Measurements from ENCODE around the gene CELA3A. TPM values are rescaled to one million over a fixed set of nuclear protein-coding genes. Genes with fewer than 3 reads are reported as not detected.
"Not testable (repeated sequence)": the region's sequence is repeated elsewhere in the genome, so short reads cannot be mapped to it uniquely, and the experiment has no call there.

The CELA3A gene
- total RNA-seq, 1 donor from 2014 or later, result not detected

DNA sequence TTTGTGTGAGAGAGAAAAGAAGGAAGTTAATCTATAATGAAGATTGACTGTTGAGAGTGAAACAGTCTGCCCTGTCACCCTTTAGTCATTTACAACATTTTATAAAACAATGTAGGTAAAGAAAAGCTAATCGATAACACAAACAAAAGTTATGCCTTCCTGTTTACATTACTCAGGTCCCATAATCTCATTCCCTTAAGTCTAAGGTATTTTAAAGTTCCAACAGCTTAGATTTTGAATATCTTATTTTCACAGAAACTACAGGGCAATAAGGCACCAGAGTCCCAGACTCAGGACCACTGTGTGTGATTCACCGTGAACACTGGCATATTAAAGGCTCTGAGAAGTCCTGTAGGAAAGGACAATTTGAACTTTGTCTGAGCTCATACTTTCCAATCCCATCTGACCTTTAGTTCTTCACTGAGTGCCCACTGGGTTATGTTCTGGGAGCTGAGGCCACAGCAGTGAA lies 28.4 kb upstream of the CELA3A start:
- H3K27me3 Mint-ChIP-seq, result not testable (repeated sequence)
- H3K27ac Mint-ChIP-seq, result peak overlapping the region; percentile 64

DNA sequence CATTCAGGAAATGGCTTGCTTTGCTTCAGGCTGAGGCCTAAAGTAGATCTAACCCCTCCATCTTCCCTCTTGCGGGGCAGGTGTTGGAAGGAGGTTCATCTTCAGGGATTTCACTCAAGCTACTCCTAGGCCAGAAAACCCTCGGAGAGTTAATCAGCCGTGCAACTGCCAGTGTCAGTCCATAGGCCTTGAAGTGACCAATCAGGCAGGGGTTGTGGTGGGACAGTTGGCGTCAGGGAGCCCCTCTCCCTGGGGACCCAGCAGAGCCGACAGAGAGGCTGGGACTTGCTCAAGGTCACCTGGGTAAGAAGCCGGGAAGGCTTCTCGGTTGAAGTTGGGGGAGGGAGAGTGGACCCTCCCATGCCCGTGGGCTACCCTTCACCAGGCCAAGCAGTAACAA lies 27.5 kb upstream of the CELA3A start:
- DNase-seq (ENCODE audit: extremely low spot score, unreplicated experiment); H3K36me3 Mint-ChIP-seq; H3K27me3 Mint-ChIP-seq; H3K9me3 Mint-ChIP-seq: not testable (repeated sequence)
- Mint-ChIP-seq H3K4me3 (peak overlapping the region; percentile 2), H3K4me1 (ENCODE audit: unreplicated experiment) (peaks cover 12% of the 10 kb centered on the region), H3K27ac (peak overlapping the region; percentile 64)

More for the DNA sequence above, 28.4 kb upstream of the CELA3A start:
- not testable (repeated sequence) for H3K36me3 Mint-ChIP-seq; H3K9me3 Mint-ChIP-seq; DNase-seq (ENCODE audit: extremely low spot score, unreplicated experiment); H3K4me3 Mint-ChIP-seq
- H3K4me1 Mint-ChIP-seq (ENCODE audit: unreplicated experiment), result peaks cover 12% of the 10 kb centered on the region

DNA sequence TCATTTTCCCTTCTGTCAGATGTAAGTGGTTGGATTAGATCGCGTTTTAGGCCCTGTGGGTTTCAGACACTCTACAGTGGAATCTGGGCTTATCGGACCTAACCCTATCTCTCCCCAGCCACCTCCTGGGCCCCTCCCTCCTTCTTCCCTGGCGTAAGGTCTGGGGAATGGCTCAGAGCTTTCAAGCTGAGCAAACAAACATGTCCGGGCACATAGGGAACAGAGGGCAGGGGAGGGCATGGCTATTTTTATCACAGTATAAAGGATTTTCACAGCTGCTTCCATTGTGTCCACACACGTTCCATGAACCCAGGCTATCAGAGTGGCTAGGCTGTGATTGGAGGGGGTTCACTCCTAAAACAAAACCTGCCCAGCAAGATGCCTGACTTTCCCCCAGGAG lies 26.8 kb upstream of the CELA3A start:
- not testable (repeated sequence) for H3K4me3 Mint-ChIP-seq; DNase-seq (ENCODE audit: extremely low spot score, unreplicated experiment); H3K9me3 Mint-ChIP-seq; H3K36me3 Mint-ChIP-seq; H3K27me3 Mint-ChIP-seq
- H3K4me1 Mint-ChIP-seq (ENCODE audit: unreplicated experiment), result peaks cover 12% of the 10 kb centered on the region
- peak overlapping the region; percentile 85 for H3K27ac Mint-ChIP-seq

DNA sequence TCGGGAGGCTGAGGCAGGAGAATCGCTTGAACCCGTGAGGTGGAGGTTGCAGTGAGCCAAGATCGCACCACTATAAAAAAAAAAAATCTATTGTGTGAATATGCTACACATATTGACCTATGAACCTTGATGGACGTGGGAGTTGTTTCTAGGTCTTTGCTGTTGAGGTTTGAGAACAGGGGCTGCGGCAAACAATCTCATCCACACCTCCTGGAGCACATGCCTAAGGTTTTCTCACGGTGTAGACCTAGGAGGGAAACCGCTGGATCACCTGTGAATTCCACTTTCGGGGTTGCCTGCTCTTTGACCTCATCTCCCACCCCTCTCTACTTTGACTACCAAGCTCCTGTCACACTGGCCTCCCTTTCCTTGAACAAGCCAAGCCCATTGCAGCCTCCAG lies 26.2 kb upstream of the CELA3A start:
- not testable (repeated sequence) for H3K4me3 Mint-ChIP-seq, H3K36me3 Mint-ChIP-seq

DNA sequence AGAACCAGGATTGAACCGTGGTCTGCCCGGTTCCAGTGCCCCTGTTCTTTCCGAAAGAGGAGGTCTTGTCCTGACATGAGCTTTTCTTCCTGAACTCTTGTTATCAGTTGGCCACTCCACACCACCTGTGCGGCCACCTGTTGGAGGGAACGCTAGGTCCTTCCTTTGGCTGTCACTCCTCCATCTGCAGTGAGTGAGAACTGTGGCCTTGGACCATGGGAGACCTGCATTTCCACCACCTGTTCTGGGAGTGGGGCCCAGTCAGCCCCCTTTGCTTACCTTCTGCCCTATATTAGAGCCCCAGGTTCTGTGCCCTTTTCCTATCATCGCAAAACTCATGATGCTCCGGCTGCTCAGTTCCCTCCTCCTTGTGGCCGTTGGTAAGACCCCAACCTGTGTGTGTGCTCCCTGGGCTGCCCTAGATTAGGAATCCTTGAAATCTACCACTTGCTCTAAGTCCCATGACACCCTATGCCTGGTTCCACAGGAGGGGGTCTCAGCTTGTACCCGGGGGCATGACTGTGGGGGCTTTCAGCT lies 24.7 kb upstream of the CELA3A start, which contains the start of gene CELA3B:
Gene CELA3B (plus strand): TSS at position 320 of the 537 bp plus-strand sequence. CDS start 18 bp downstream, at position 338.
- H3K4me3 Mint-ChIP-seq; H3K36me3 Mint-ChIP-seq; H3K4me1 Mint-ChIP-seq (ENCODE audit: unreplicated experiment); H3K9me3 Mint-ChIP-seq; DNase-seq (ENCODE audit: extremely low spot score, unreplicated experiment); H3K27me3 Mint-ChIP-seq: not testable (repeated sequence)
- peak within 1 kb of the TSS; percentile 26 for H3K27ac Mint-ChIP-seq

More for the DNA sequence above, 26.2 kb upstream of the CELA3A start:
- Mint-ChIP-seq H3K4me1 (ENCODE audit: unreplicated experiment) (peaks cover 12% of the 10 kb centered on the region), H3K27ac (peak overlapping the region; percentile 26)
- not testable (repeated sequence) for DNase-seq (ENCODE audit: extremely low spot score, unreplicated experiment); H3K27me3 Mint-ChIP-seq; H3K9me3 Mint-ChIP-seq

DNA sequence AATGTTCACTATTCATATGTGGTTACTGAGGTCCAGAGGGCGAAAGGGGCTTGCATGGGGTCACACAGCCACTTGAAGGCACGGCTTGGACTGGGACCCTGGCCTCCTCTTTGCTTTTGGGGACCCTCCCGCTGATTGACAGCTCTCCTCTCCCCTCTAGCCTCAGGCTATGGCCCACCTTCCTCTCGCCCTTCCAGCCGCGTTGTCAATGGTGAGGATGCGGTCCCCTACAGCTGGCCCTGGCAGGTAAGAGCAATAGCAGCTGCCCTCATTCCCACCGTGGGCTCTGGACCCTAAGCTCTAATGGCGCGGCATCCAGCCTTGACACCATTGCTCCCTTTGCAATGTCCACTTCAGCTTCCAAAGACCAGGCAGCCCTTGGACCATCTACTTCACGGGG lies 23.2 kb upstream of the CELA3A start:
- not testable (repeated sequence) for H3K27ac Mint-ChIP-seq; H3K4me1 Mint-ChIP-seq (ENCODE audit: unreplicated experiment)

DNA sequence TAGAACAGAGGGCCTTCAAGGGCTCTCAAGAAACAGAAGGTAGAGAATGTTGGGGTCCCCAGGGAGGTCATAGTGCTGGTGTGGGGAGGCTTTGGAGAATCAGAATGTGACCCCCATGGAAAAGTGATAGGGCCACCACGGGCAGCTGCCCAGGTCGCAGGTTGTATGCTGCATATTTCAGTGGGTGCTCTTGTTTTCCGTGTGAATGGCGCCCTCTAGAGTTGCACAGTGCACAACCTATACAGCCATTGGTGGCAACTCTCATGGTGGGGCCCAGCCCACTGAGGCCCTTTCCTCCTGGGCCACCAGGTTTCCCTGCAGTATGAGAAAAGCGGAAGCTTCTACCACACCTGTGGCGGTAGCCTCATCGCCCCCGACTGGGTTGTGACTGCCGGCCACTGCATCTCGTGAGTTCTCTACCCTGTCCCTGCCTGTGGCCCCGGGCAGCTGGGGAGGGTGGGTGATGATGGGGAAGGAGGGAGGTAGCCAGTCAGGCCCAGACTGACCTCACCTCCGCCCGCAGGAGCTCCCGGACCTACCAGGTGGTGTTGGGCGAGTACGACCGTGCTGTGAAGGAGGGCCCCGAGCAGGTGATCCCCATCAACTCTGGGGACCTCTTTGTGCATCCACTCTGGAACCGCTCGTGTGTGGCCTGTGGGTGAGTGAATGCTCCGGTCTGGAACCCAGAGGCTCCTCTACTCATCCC lies 20.8 kb upstream of the CELA3A start:
- H3K4me3 Mint-ChIP-seq; H3K36me3 Mint-ChIP-seq; H3K4me1 Mint-ChIP-seq (ENCODE audit: unreplicated experiment); H3K27ac Mint-ChIP-seq; H3K27me3 Mint-ChIP-seq; DNase-seq (ENCODE audit: extremely low spot score, unreplicated experiment); H3K9me3 Mint-ChIP-seq: not testable (repeated sequence)

More for the DNA sequence above, 23.2 kb upstream of the CELA3A start:
- DNase-seq (ENCODE audit: extremely low spot score, unreplicated experiment); H3K36me3 Mint-ChIP-seq; H3K4me3 Mint-ChIP-seq; H3K27me3 Mint-ChIP-seq; H3K9me3 Mint-ChIP-seq: not testable (repeated sequence)

DNA sequence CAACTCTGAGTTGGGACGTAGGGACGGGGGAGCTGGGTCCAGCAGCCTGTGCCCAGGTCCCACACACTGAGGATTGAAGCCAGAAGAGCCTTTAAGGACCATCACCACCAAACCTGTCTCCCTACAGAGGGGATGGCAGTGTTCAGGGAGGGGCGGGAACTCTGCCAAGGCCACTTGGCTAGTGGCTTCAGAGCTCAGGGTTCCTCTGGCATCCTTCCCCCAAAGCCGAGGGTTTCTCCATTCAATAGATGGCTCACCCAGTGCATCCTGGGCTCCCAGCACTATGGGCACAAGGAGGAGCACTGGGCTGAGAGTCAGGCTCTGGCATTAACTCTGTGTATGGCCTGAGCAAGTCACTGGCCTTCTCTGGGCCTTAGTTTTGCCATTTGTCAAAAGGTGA lies 20.2 kb upstream of the CELA3A start:
- H3K27me3 Mint-ChIP-seq; H3K9me3 Mint-ChIP-seq; DNase-seq (ENCODE audit: extremely low spot score, unreplicated experiment); H3K4me1 Mint-ChIP-seq (ENCODE audit: unreplicated experiment); H3K36me3 Mint-ChIP-seq; H3K27ac Mint-ChIP-seq; H3K4me3 Mint-ChIP-seq: not testable (repeated sequence)

DNA sequence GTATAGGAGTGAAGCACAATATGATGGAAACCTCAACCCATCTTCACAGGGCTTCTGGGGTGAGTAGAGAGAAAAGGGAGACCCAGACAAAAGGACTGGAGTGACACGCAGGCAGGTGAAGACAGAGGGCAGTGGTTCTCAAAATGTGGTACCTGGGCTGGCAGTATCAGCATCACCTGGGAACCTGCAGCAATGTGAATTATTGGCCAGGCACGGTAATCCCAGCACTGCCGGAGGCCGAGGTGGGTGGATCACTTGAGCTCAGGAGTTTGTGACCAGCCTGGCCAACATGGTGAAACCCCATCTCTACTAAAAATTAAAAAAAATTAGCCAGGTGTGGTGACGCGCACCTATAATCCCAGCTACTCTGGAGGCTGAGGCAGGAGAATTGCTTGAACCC lies 19.3 kb upstream of the CELA3A start:
- not testable (repeated sequence) for H3K27me3 Mint-ChIP-seq; DNase-seq (ENCODE audit: extremely low spot score, unreplicated experiment); H3K9me3 Mint-ChIP-seq; H3K36me3 Mint-ChIP-seq; H3K4me3 Mint-ChIP-seq; H3K27ac Mint-ChIP-seq; H3K4me1 Mint-ChIP-seq (ENCODE audit: unreplicated experiment)

DNA sequence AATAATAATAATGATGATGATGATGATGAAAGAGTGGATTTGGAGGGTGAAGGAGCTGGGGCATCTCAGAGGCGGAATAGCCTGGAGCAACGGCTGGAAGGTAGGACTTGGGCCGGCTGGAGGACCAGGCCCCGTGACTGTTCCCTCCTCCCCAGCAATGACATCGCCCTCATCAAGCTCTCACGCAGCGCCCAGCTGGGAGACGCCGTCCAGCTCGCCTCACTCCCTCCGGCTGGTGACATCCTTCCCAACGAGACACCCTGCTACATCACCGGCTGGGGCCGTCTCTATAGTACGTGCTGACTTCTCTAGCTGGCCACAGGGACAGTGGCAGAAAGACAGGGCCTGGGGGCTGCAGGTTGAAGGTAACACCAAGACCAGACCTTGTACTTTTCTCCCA lies 17.9 kb upstream of the CELA3A start:
- not testable (repeated sequence) for H3K36me3 Mint-ChIP-seq; DNase-seq (ENCODE audit: extremely low spot score, unreplicated experiment); H3K27me3 Mint-ChIP-seq; H3K4me1 Mint-ChIP-seq (ENCODE audit: unreplicated experiment); H3K9me3 Mint-ChIP-seq; H3K27ac Mint-ChIP-seq; H3K4me3 Mint-ChIP-seq

DNA sequence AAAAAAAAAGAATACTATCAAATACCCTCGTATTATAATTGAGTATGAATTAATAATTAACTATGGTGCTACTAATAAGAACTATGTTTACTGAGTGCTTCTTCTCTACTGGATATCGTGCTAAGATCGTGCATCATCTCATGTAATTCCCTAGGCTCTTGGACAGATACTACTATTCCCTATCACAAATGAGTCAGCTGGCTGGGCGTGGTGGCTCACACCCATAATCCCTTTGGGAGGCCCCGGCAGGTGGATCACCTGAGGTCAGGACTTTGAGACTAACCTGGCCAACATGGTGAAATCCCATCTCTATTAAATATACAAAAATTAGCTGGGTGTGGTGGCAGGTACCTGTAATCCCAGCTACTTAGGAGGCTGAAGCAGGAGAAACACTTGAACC lies 15.6 kb upstream of the CELA3A start:
- not testable (repeated sequence) for DNase-seq (ENCODE audit: extremely low spot score, unreplicated experiment); H3K9me3 Mint-ChIP-seq; H3K4me1 Mint-ChIP-seq (ENCODE audit: unreplicated experiment); H3K27me3 Mint-ChIP-seq; H3K27ac Mint-ChIP-seq; H3K4me3 Mint-ChIP-seq; H3K36me3 Mint-ChIP-seq

DNA sequence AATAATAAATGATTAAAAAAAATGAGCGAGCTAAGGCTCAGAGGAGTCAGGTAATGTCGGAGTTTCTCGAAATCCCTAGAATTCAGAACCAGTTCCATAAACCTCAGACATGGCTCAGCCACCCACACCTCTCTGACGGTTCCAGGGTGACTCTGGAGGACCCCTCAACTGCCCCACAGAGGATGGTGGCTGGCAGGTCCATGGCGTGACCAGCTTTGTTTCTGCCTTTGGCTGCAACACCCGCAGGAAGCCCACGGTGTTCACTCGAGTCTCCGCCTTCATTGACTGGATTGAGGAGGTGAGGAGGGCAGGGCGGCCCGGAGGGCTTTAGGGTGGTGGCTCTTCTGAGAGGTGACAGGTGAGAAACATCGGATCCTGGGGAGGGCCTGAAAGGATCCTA lies 15.1 kb upstream of the CELA3A start:
- H3K27ac Mint-ChIP-seq, H3K27me3 Mint-ChIP-seq: not testable (repeated sequence)

DNA sequence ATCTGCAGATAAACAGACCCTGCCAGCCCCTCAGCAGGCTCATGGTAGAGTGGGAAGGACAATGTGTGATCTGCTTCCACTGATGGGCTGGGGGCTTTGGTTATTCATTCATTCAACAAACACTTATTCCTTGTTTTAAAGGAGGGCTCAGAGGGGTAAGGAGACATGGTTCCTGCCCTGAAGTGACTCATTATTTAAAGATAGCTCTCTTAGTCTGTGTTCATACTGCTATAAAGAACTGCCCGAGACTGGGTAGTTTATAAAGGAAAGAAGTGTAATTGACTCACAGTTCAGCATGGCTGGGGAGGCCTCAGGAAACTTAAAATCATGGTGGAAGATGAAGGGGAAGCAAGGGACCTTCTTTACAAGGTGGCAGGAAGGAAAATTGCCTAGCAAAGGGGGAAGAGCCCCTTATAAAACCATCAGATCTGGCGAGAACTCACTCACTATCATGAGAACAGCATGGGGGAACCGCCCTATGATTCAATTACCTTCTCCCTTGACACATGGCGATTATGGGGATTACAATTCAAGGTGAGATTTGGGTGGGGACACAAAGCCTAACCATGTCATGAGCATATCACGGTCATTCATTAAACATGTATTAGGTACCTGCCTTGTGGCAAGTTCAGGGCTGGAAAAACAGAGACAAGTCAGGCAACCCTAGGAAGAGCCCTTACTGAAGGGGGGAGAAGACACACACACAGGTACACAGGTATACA lies 11.6 kb upstream of the CELA3A start:
- not testable (repeated sequence) for H3K4me3 Mint-ChIP-seq; H3K27ac Mint-ChIP-seq; H3K4me1 Mint-ChIP-seq (ENCODE audit: unreplicated experiment); H3K36me3 Mint-ChIP-seq; DNase-seq (ENCODE audit: extremely low spot score, unreplicated experiment); H3K27me3 Mint-ChIP-seq; H3K9me3 Mint-ChIP-seq

More for the DNA sequence above, 15.1 kb upstream of the CELA3A start:
- H3K4me3 Mint-ChIP-seq; H3K36me3 Mint-ChIP-seq; DNase-seq (ENCODE audit: extremely low spot score, unreplicated experiment); H3K9me3 Mint-ChIP-seq; H3K4me1 Mint-ChIP-seq (ENCODE audit: unreplicated experiment): not testable (repeated sequence)

DNA sequence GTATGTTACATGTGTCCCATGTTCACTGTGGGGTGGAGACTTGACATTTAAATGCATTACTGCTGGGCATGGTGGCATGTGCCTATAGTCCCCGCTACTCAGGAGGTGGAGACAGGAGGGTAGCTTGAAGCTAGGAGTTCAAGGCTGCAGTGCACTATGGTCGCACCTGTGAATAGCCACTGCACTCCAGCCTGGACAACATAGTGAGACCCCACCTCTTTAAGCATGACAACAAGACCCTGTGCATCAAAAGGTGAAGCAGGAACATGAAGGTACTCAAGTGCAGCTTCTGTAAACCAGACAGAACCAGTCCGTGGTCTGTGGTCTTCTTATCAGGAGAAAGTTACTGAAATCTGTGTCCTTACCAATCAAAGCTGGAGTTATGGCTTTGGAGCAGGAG lies 9.3 kb upstream of the CELA3A start:
- H3K27me3 Mint-ChIP-seq; H3K36me3 Mint-ChIP-seq; H3K27ac Mint-ChIP-seq; DNase-seq (ENCODE audit: extremely low spot score, unreplicated experiment); H3K4me1 Mint-ChIP-seq (ENCODE audit: unreplicated experiment); H3K4me3 Mint-ChIP-seq; H3K9me3 Mint-ChIP-seq: not testable (repeated sequence)

Measured in type B pancreatic cell (in vitro differentiated cells).